CD4-positive, alpha-beta T cell (primary cell): ENCODE measurements around the gene CLEC3A. TPM values are rescaled to one million over a fixed set of nuclear protein-coding genes. Genes with fewer than 3 reads are reported as not detected.

Experiments used
- ATAC-seq: fragments of 200-7000 bp; cut with Tn5 transposase; one replicate; pipeline ENCODE4 v1.10.0; 2022; ENCODE audit warnings: mild to moderate bottlenecking; ENCODE audit not compliant: poor library complexity
- CTCF ChIA-PET: fragments of 350-600 bp; sonication (Branson Sonifier 250); formaldehyde crosslinking; loops from one replicate; lab custom pipeline; 2021; ENCODE audit warnings: antibody characterized with exemption, inconsistent platforms; lab: Charles Lee
- POLR2A ChIA-PET: fragments of 350-600 bp; sonication (Branson Sonifier 250); formaldehyde crosslinking; loops from one replicate; lab custom pipeline; 2021; ENCODE audit warnings: antibody characterized with exemption, inconsistent platforms; lab: Charles Lee
- DNase-seq, 14 experiments: peaks; one replicate each; pipeline ENCODE4 v3.0.0-alpha.2; 2013 to 2020; ENCODE audit warnings: mixed read lengths in 2 of 14
- H3K27ac ChIP-seq, 2 donors: one replicate each; pipeline versions ENCODE4 v1.5.1 to v1.7.0; 2013; ENCODE audit warnings: low read length in 2 of 2, low read depth in 1 of 2, mild to moderate bottlenecking in 1 of 2
- H3K27me3 ChIP-seq, 2 experiments: 1 replicate in 1 of 2; 2 replicates in 1 of 2; pipeline versions ENCODE4 v1.6.1 to v1.7.0; 2013; ENCODE audit warnings: low read length in 2 of 2, control low read depth in 1 of 2, mild to moderate bottlenecking in 1 of 2, moderate library complexity in 1 of 2; ENCODE audit not compliant: insufficient read depth in 2 of 2, control insufficient read depth in 1 of 2
- H3K36me3 ChIP-seq: one replicate; pipeline ENCODE4 v1.6.1; 2013; ENCODE audit warnings: low read length, control low read depth; ENCODE audit not compliant: insufficient read depth
- H3K4me1 ChIP-seq: one replicate; pipeline ENCODE4 v1.6.1; 2013; ENCODE audit warnings: low read length, control low read depth; ENCODE audit not compliant: insufficient read depth
- H3K4me3 ChIP-seq: one replicate; pipeline ENCODE4 v1.5.1; 2013; ENCODE audit warnings: mild to moderate bottlenecking, low read length, moderate library complexity
- H3K9me3 ChIP-seq, 2 experiments: 1 replicate in 1 of 2; 2 replicates in 1 of 2; pipeline versions ENCODE4 v1.6.1 to v1.7.0; 2013; ENCODE audit warnings: low read length in 2 of 2, mild to moderate bottlenecking in 2 of 2, control low read depth in 1 of 2, moderate library complexity in 1 of 2; ENCODE audit not compliant: control insufficient read depth in 1 of 2, insufficient read depth in 1 of 2
- H3K27ac Mint-ChIP-seq: one replicate; pipeline ENCODE4 v1.8.0; 2020; ENCODE audit warnings: mixed read lengths
- H3K27me3 Mint-ChIP-seq: one replicate; pipeline ENCODE4 v1.8.0; 2021; ENCODE audit warnings: mixed read lengths
- H3K36me3 Mint-ChIP-seq: one replicate; pipeline ENCODE4 v1.8.0; 2021; ENCODE audit warnings: low read depth, mixed read lengths
- H3K4me1 Mint-ChIP-seq: one replicate; pipeline ENCODE4 v1.8.0; 2021; ENCODE audit warnings: low read depth, mixed read lengths
- H3K4me3 Mint-ChIP-seq: one replicate; pipeline ENCODE4 v1.8.0; 2020; ENCODE audit warnings: mild to moderate bottlenecking, mixed read lengths
- H3K9me3 Mint-ChIP-seq: one replicate; pipeline ENCODE4 v1.8.0; 2020; ENCODE audit warnings: mixed read lengths
- CTCF ChIP-seq: fragments of 200-600 bp; IDR thresholded peaks from one replicate; pipeline ENCODE4 v1.8.0; 2022; ENCODE audit warnings: antibody characterized with exemption, mild to moderate bottlenecking
- intact Hi-C, 2 experiments: fragments of 100-400 bp; cut with DNase I in 1 of 2; cut with micrococcal nuclease in 1 of 2; formaldehyde crosslinking; loops; one replicate each; pipeline versions ENCODE4 v1.15.1 to v1.9.0; 2023 to 2025; cut with DNase I, micrococcal nuclease
- total RNA-seq, 174 experiments: library from RNA in 2 of 174; stranded (reverse) in 2 of 174; gene quantifications; one replicate each; pipeline ENCODE4 v1.2.3 and lab custom pipeline; 2021 to 2026

Gene CLEC3A
- total RNA-seq, 2 experiments from 2014 or later = not detected

DNA sequence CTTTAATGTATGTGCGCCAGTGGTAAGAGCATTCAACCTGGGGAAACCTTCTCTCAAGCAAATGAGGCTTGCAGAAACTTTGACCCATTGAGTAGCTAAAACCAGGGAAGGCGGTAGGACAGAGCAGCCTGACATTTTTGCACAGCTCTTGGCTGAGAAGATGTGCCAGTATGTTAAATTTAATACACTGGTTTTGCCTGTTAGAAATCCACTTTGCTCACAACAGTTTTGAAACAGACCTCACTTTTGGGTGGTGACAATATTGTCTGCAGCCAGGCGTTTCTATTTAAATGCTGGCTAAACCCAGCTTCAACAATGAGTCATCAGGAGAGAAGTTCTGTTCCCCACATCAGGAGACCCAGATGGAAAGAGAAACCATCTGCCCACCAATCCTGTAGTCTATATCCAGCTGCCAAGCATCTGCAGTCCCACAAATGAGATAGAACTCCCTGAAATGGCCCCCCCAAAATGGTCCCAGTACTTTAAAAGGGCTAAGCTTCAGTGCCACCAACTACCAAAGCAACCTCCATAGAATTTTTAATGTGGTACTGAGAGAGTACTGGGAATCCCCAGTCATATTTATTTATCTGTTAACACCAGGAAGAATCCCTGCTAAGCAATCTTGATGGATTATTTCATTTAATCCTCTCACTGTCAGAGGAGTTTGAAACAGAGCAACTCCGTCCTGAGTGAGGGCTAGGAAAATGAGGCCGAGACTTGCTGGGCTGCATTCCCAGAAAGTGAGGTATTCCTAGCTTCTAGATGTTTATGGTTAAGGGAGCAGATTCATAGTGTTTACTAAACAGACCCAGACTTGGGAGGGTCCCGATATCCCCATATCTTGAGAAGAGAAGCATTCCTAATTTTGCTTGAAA lies 29.0 kb upstream of the CLEC3A start:
- no peaks in the 10 kb centered on the region for H3K4me1 Mint-ChIP-seq
- H3K36me3 Mint-ChIP-seq = no peaks in the 10 kb centered on the region
- H3K4me3 ChIP-seq = no peak overlapping the region
- H3K27me3 Mint-ChIP-seq = peaks cover 18% of the 10 kb centered on the region
- TF ChIP-seq CTCF = no peak
- H3K27me3 ChIP-seq = peaks cover 0 to 5% of the 10 kb centered on the region in 2 experiments
- no peak overlapping the region for H3K4me3 Mint-ChIP-seq
- no peaks in the 10 kb centered on the region for H3K36me3 ChIP-seq
- peaks cover 6 to 15% of the 10 kb centered on the region in 2 experiments for H3K9me3 ChIP-seq
- ChIA-PET CTCF (interaction anchor here (0.9 kb wide), 1 partner anchor 10 kb away, joined by 3 read pairs; no protein-coding TSS in a partner anchor), POLR2A (no interaction called here)
- no peaks in the 10 kb centered on the region for H3K4me1 ChIP-seq
- ATAC-seq (no peak), DNase-seq (no peak)
- peaks cover 7% of the 10 kb centered on the region for H3K9me3 Mint-ChIP-seq
- intact Hi-C loops = no loop called here
- no peak overlapping the region for H3K27ac Mint-ChIP-seq
- no peak overlapping the region for H3K27ac ChIP-seq

- intact Hi-C loops = no loop called here
- Histone ChIP-seq H3K4me3 (no peak overlapping the region), H3K36me3 (no peaks in the 10 kb centered on the region), H3K27ac (no peak overlapping the region), H3K4me1 (no peaks in the 10 kb centered on the region), H3K27me3 (peaks cover 4 to 9% of the 10 kb centered on the region in 2 experiments), H3K9me3 (peaks cover 6 to 15% of the 10 kb centered on the region in 2 experiments)
- Mint-ChIP-seq H3K27ac (no peak overlapping the region), H3K27me3 (peaks cover 20% of the 10 kb centered on the region), H3K9me3 (peaks cover 7% of the 10 kb centered on the region), H3K36me3 (no peaks in the 10 kb centered on the region), H3K4me1 (no peaks in the 10 kb centered on the region), H3K4me3 (no peak overlapping the region)
- CTCF ChIA-PET = no interaction called here
- no peak for ATAC-seq
- DNase-seq = no peak
- TF ChIP-seq CTCF = no peak
- POLR2A ChIA-PET = no interaction called here
These were observed 26.4 kb upstream of the CLEC3A start for GRCh38 chr16:77995843-77996455.

- Histone ChIP-seq H3K9me3 (peaks cover 6 to 15% of the 10 kb centered on the region in 2 experiments), H3K4me3 (no peak overlapping the region), H3K4me1 (peaks cover 4% of the 10 kb centered on the region), H3K27me3 (peaks cover 7 to 8% of the 10 kb centered on the region in 2 experiments), H3K36me3 (no peaks in the 10 kb centered on the region), H3K27ac (no peak overlapping the region)
- H3K4me3 Mint-ChIP-seq = no peak overlapping the region
- H3K27me3 Mint-ChIP-seq = peaks cover 23% of the 10 kb centered on the region
- no peak for TF ChIP-seq CTCF
- no peak for DNase-seq
- H3K9me3 Mint-ChIP-seq = peaks cover 7% of the 10 kb centered on the region
- intact Hi-C loops = no loop called here
- ATAC-seq = no peak
- no peak overlapping the region for H3K27ac Mint-ChIP-seq
- ChIA-PET POLR2A (no interaction called here), CTCF (no interaction called here)
- no peaks in the 10 kb centered on the region for H3K36me3 Mint-ChIP-seq
- no peaks in the 10 kb centered on the region for H3K4me1 Mint-ChIP-seq
These were observed 23.9 kb upstream of the CLEC3A start for GRCh38 chr16:77998350-77999023.
